Mucosa of descending colon (tissue), 3 donors: ENCODE results near the gene CDK12. TPM values are rescaled to one million over a fixed set of nuclear protein-coding genes. Genes with fewer than 3 reads are reported as not detected.

Source experiments
- ATAC-seq: fragments of 200-7000 bp; cut with Tn5 transposase; one replicate; pipeline ENCODE4 v1.9.1; 2020; ENCODE audit warnings: mild to moderate bottlenecking, moderate library complexity
- DNase-seq, 3 donors: peaks; one replicate each; pipeline ENCODE4 v3.0.0-alpha.2; 2020
- H3K36me3 ChIP-seq: fragments of 200-600 bp; one replicate; pipeline ENCODE4 v1.8.0; 2021; ENCODE audit warnings: low read depth, mild to moderate bottlenecking
- H3K4me1 ChIP-seq: fragments of 200-600 bp; one replicate; pipeline ENCODE4 v1.8.0; 2021; ENCODE audit warnings: low read depth, mild to moderate bottlenecking
- H3K4me3 ChIP-seq: fragments of 200-600 bp; one replicate; pipeline ENCODE4 v1.8.0; 2021; ENCODE audit warnings: mild to moderate bottlenecking
- H3K9me3 ChIP-seq: fragments of 200-600 bp; one replicate; pipeline ENCODE4 v1.8.0; 2021; ENCODE audit warnings: mild to moderate bottlenecking
- intact Hi-C, 2 donors: fragments of 100-400 bp; cut with DNase I in 1 of 2; cut with micrococcal nuclease in 1 of 2; formaldehyde crosslinking; loops; one replicate each; pipeline versions ENCODE4 v1.11.0 to v1.11.1; 2022; cut with DNase I, micrococcal nuclease
- total RNA-seq, 3 donors: library from RNA; stranded (reverse); fragmentation: NEBNext Ultra II Directional in 2 of 3; extraction: Animal tissue kit (Norgen Biotek cat#: 25700) in 2 of 3; gene quantifications; one replicate each; pipeline versions ENCODE4 v1.2.1 to v1.2.4, GENCODE V29; 2021 to 2023
- TF ChIP-seq, protein P1 (sequence below): fragments of 200-600 bp; IDR thresholded peaks from one replicate; pipeline ENCODE4 v1.8.0; 2022; ENCODE audit warnings: antibody characterized with exemption, mild to moderate bottlenecking
- donor health status: DM: no; HTN: no; CAD: no; lungs with moderate emphysema.
- donor health status: DM: no; HTN: no; CAD: no.
- donor health status: DM: no; HTN: yes; CAD: no.

Gene CDK12
- total RNA-seq, 3 donors from 2014 or later, result 49.3 to 59.7 (median 58.4) TPM

DNA sequence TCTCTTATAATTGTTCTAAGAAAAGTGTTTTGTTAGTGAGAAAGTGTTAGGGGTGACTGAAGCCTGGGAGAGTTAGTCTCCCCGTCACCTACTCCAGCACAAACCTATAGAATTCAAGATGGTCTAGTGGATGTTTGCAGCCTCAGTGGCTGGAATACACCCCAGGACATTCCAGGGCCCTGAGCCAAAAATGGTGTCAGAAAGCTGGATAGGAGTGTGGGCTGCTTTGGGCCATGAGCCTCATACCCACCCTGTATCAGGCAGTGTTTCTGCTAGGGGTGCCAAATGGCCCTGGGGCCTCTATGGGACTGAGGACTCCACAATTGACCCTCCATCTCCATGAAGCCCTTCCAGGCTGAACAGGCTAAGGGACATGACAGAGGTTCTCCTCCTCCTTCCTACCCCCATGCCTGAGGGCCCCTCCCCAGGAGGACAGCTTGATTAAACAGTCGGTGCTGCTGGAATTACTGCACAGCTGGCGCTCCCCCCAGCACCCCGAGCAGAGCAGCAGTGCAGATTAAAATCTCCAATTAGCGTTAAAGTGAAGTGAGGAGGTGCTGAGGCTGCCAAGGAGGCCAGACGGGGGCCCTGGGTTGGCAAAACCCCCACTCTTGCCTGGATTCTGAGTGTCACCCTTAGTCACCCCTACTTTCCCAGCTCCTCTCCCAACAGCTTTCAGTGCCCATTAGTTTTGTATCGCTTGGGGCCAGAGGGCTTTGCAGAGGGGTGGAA, 87.4 kb downstream of the CDK12 start:
- H3K9me3 ChIP-seq, result no peaks in the 10 kb centered on the region
- no peaks in the 10 kb centered on the region for H3K4me1 ChIP-seq
- H3K36me3 ChIP-seq, result no peaks in the 10 kb centered on the region
- no peak overlapping the region for H3K4me3 ChIP-seq
- DNase-seq (peak in 1 of 3 donors; percentile 7), ATAC-seq (no peak)
- TF ChIP-seq, protein P1, sequence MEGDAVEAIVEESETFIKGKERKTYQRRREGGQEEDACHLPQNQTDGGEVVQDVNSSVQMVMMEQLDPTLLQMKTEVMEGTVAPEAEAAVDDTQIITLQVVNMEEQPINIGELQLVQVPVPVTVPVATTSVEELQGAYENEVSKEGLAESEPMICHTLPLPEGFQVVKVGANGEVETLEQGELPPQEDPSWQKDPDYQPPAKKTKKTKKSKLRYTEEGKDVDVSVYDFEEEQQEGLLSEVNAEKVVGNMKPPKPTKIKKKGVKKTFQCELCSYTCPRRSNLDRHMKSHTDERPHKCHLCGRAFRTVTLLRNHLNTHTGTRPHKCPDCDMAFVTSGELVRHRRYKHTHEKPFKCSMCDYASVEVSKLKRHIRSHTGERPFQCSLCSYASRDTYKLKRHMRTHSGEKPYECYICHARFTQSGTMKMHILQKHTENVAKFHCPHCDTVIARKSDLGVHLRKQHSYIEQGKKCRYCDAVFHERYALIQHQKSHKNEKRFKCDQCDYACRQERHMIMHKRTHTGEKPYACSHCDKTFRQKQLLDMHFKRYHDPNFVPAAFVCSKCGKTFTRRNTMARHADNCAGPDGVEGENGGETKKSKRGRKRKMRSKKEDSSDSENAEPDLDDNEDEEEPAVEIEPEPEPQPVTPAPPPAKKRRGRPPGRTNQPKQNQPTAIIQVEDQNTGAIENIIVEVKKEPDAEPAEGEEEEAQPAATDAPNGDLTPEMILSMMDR, result no peak
- intact Hi-C loops, result no loop called here

DNA sequence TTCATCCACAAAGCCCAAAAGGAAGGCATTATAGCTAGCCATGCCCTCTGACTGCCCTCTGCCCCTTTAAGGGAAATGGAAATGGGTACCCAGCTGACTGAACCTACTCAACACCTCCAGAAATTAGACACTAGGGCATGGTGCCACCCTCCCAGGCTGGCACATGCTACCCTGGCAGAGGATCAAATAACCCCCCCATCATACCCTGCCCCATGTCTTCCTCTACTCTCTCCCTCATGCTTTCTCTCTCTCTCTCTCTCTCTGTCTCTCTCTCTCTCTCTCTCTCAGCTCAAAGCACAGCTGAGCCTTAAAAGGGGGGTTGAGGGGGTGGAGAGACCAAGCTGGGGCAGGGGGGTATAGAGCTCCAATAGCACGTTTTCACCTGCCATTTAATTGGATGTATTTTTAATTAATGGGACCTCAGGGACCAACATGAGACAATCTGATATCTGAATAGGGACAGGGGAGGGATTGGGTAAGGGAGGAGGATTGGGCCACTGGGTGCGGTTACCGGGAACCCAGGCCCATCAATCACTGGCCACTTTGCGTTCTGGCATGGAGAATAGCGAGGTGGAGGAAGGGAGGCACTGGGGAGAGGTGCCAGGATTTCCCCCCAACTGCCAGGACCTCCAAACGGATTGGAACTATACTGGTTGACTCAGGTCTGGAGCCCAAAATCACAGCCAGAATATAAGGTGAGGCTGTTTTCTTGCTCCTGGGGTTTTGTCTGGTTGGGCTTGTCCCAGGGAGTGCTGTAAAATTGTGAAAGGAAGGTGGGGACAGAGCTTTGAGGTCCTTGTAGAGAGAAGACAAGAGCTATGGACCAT, 88.7 kb downstream of the CDK12 start:
- Histone ChIP-seq H3K9me3 (no peaks in the 10 kb centered on the region), H3K4me3 (no peak overlapping the region), H3K4me1 (no peaks in the 10 kb centered on the region), H3K36me3 (no peaks in the 10 kb centered on the region)
- TF ChIP-seq, protein P1, result no peak
- no peak for DNase-seq
- intact Hi-C loops, result no loop called here
- no peak for ATAC-seq

DNA sequence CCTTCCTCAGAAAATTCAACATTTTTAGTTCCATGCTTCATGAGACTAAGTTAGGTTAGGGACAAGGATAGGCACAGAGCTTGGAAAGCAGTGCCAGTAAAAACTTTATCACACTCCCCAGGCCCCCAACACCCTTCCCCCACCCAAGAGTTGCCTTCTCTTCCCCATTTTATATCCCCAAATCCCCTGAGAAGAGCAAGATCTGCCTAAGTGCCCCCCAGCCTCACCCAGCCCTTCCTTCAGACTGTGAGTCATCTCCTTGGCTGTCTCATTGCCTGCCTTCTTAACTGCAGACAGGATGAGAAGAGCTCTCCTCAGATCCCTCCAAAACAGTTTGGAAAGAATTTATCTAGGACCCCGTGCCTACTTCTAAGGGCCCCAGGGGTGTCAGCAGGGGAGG, 90.6 kb downstream of the CDK12 start:
- Histone ChIP-seq H3K36me3 (no peaks in the 10 kb centered on the region), H3K4me3 (no peak overlapping the region), H3K4me1 (no peaks in the 10 kb centered on the region), H3K9me3 (no peaks in the 10 kb centered on the region)
- DNase-seq, result no peak
- TF ChIP-seq, protein P1, result no peak
- intact Hi-C loops, result no loop called here
- ATAC-seq, result no peak

DNA sequence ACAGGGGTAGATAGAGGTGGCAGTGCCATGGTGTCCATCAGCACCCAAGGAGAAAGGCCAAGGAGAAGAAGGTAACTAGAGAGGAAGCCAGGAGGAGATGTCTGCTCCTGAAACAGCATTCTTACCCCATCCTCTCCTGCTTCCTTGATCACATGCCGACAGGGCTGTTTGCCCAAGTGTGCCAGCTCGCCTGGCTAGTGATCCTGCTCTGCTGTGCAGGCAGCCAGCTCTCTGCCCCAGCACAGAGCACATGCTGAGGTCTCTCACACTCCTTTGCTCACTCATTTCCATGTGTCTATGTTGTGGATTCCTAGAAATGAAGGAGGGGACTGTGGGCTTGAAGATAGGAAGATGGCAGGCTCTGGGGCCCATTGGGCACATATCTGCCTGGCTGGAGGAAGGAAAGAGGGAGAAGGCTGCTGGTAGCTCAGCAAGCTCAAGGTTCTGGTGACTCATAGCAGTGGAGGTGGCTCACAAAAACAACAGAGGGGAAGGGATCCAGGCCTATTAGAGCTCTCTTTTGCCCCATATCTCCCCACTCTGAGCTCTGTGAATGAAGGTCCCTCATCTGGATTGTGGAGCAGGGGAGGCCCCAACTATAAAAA, 92.2 kb downstream of the CDK12 start:
- no peaks in the 10 kb centered on the region for H3K36me3 ChIP-seq
- ATAC-seq, result no peak
- intact Hi-C loops, result no loop called here
- no peak for DNase-seq
- no peaks in the 10 kb centered on the region for H3K4me1 ChIP-seq
- H3K9me3 ChIP-seq, result no peaks in the 10 kb centered on the region
- H3K4me3 ChIP-seq, result no peak overlapping the region
- TF ChIP-seq, protein P1, result no peak

DNA sequence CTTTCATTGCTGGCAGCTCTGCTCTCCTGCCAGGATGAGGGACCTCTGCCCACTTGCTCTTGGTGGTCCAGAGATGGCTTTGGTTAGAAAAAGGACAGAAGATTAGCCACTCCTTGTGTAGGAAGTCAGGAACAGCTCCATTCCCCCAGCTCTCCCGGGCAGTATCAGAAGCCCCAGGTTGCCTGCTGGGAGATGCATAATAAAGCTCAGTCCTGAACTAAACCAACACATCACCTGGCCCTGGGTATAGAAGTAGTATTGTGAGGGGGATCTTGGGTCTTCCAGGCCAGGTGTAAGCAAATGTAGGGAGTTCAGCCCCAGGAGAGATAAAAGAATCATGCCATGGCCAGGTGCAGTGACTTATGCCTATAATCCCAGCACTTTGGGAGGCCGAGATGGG, 94.1 kb downstream of the CDK12 start:
- H3K9me3 ChIP-seq, result no peaks in the 10 kb centered on the region
- DNase-seq, result no peak
- intact Hi-C loops, result no loop called here
- ATAC-seq, result no peak
- H3K36me3 ChIP-seq, result no peaks in the 10 kb centered on the region
- no peak overlapping the region for H3K4me3 ChIP-seq
- TF ChIP-seq, protein P1, result no peak
- H3K4me1 ChIP-seq, result no peaks in the 10 kb centered on the region
